Neuron (in vitro differentiated cells): ENCODE data around the gene GRAMD1B.
"Not testable (repeated sequence)": the region's sequence is repeated elsewhere in the genome, so short reads cannot be mapped to it uniquely, and the experiment has no call there.

Experiments used
- H2AFZ ChIP-seq: one replicate; pipeline ENCODE4 v1.6.1; 2013; ENCODE audit warnings: low read depth, mild to moderate bottlenecking, inconsistent platforms, low read length, moderate library complexity
- H3K27me3 ChIP-seq: one replicate; pipeline ENCODE4 v1.6.1; 2013; ENCODE audit warnings: low read length; ENCODE audit not compliant: insufficient read depth
- H3K36me3 ChIP-seq: one replicate; pipeline ENCODE4 v1.6.1; 2013; ENCODE audit warnings: low read length; ENCODE audit not compliant: insufficient read depth
- H3K4me1 ChIP-seq: one replicate; pipeline ENCODE4 v1.6.1; 2013; ENCODE audit warnings: low read length; ENCODE audit not compliant: insufficient read depth
- H3K4me3 ChIP-seq: 2 replicates; pipeline ENCODE4 v1.5.1; 2013; ENCODE audit warnings: mild to moderate bottlenecking, low read length, moderate library complexity
- H3K9me3 ChIP-seq: one replicate; pipeline ENCODE4 v1.6.1; 2013; ENCODE audit warnings: low read length

The GRAMD1B gene

GRCh38 chr11:123458501-123458900 is 28.4 kb downstream of the GRAMD1B start:
- H3K27me3 ChIP-seq, result no peaks in the 10 kb centered on the region
- H3K9me3 ChIP-seq, result no peaks in the 10 kb centered on the region
- no peaks in the 10 kb centered on the region for H3K4me1 ChIP-seq
- no peak overlapping the region for H3K4me3 ChIP-seq
- H2AFZ ChIP-seq, result no peak overlapping the region
- H3K36me3 ChIP-seq, result no peaks in the 10 kb centered on the region

DNA sequence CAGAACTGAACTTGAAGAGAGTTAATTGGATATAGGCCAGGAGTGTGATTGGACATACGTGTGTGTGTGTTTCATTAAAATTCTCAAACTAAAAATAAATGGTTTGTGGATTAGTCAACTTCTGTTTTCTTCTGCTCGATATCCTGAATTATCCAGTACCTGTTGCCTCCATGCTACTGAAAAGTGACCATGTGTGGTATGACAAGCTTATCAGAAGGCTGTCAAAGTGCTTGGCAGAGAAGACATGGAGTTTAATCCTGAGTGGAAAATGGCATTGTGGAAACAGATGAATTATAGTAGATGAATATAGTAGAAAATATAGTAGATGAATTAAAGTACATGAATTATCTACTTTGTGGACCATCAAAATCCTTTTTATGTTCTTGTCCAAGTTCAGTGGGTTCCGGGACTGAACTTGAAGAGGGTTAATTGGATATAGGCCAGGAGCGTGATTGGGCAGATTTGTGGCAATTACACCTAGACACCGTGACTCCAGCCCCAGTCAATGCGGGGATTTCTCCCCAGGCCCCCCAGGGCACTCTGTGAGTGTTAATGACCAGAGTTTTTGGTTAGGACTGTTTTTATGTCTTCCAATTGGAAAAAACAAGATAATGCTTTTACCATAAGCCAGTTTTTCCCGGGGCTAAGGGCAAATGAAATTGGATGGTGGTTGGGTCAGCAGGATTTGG is 30.1 kb downstream of the GRAMD1B start:
- peaks cover 3% of the 10 kb centered on the region for H3K27me3 ChIP-seq
- no peak overlapping the region for H3K4me3 ChIP-seq
- no peak overlapping the region for H2AFZ ChIP-seq
- H3K36me3 ChIP-seq, result no peaks in the 10 kb centered on the region
- H3K4me1 ChIP-seq, result no peaks in the 10 kb centered on the region
- H3K9me3 ChIP-seq, result no peaks in the 10 kb centered on the region

DNA sequence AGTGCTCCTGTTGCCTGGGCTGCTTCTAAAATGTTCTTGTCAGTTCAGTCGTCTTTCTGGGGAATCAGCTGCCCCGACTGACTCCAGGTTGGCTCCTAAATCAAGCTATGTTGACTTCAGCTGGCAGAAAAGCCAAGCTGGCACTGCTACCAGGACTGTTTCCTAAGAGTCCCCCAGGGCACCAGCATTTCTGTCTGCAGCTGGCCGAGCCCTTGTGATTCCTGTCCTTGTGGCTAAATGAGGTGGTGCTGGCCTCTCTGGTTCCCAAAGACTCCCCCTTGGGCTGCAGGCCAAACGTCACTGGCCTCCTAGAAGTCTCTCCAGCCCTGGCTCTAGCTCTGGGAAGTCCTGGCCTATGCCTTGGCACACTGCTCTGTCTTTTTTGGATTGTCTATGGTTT is 31.1 kb downstream of the GRAMD1B start:
- no peaks in the 10 kb centered on the region for H3K36me3 ChIP-seq

DNA sequence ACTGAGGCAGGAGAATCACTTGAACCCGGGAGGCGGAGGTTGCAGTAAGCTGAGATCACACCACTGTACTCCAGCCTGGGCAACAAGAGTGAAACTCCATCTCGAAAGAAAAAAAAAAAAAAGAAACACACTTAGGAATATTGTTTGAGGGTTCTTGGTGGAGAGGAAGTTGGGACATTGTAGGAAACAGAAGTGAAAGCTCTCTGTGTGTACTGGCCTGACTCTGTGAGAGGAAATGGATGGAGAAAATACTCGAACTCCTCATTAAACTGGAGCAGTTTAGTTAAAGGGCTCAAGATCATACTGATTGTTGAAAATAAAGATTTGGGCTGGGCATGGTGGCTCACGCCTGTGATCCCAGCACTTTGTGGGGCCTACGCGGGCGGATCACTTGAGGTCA is 35.6 kb downstream of the GRAMD1B start:
- H3K4me1 ChIP-seq, H3K27me3 ChIP-seq, H2AFZ ChIP-seq, H3K4me3 ChIP-seq, H3K9me3 ChIP-seq, H3K36me3 ChIP-seq: not testable (repeated sequence)

More for the DNA sequence above, 31.1 kb downstream of the GRAMD1B start:
- H3K27me3 ChIP-seq, result peaks cover 3% of the 10 kb centered on the region
- no peak overlapping the region for H2AFZ ChIP-seq
- no peaks in the 10 kb centered on the region for H3K4me1 ChIP-seq
- H3K9me3 ChIP-seq, result no peaks in the 10 kb centered on the region
- no peak overlapping the region for H3K4me3 ChIP-seq

DNA sequence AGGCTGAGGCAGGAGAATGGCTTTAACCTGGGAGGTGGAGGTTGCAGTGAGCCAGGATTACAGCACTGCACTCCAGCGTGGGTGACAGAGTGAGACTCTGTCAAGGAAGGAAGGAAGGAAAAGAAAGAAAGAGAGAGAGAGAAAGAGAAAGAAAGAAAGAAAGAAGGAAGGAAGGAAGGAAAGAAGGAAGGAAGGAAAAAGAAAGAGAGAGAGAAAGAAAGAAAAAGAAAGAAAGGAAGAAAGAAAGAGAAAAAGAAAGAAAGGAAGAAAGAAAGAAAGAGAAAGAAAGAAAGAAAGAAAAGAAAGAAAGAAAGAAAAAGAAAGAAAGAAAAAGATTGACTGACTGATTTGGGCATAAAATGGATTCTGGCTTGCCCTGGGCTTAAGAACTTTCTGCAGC is 36.1 kb downstream of the GRAMD1B start:
- not testable (repeated sequence) for H3K4me1 ChIP-seq, H3K4me3 ChIP-seq, H3K36me3 ChIP-seq, H3K9me3 ChIP-seq, H3K27me3 ChIP-seq, H2AFZ ChIP-seq

- Histone ChIP-seq H2AFZ (no peak overlapping the region), H3K4me3 (no peak overlapping the region), H3K9me3 (no peaks in the 10 kb centered on the region), H3K4me1 (no peaks in the 10 kb centered on the region), H3K27me3 (peaks cover 5% of the 10 kb centered on the region), H3K36me3 (no peaks in the 10 kb centered on the region)
Measured at GRCh38 chr11:123469089-123469488, 39.0 kb downstream of the GRAMD1B start.

- Histone ChIP-seq H3K4me3 (no peak overlapping the region), H2AFZ (no peak overlapping the region), H3K4me1 (no peaks in the 10 kb centered on the region), H3K36me3 (no peaks in the 10 kb centered on the region), H3K27me3 (peaks cover 5% of the 10 kb centered on the region), H3K9me3 (no peaks in the 10 kb centered on the region)
Measured at GRCh38 chr11:123469586-123469985, 39.5 kb downstream of the GRAMD1B start.

GRCh38 chr11:123470842-123471241 is 40.8 kb downstream of the GRAMD1B start:
- Histone ChIP-seq H3K9me3 (no peaks in the 10 kb centered on the region), H3K36me3 (no peaks in the 10 kb centered on the region), H3K4me3 (no peak overlapping the region), H3K4me1 (no peaks in the 10 kb centered on the region), H3K27me3 (peaks cover 4% of the 10 kb centered on the region), H2AFZ (no peak overlapping the region)

GRCh38 chr11:123472236-123472935 is 42.3 kb downstream of the GRAMD1B start:
- Histone ChIP-seq H3K4me1 (no peaks in the 10 kb centered on the region), H3K4me3 (no peak overlapping the region), H3K36me3 (no peaks in the 10 kb centered on the region), H3K27me3 (peaks cover 4% of the 10 kb centered on the region), H2AFZ (no peak overlapping the region), H3K9me3 (no peaks in the 10 kb centered on the region)

- no peaks in the 10 kb centered on the region for H3K4me1 ChIP-seq
- H3K36me3 ChIP-seq, result no peaks in the 10 kb centered on the region
- no peaks in the 10 kb centered on the region for H3K9me3 ChIP-seq
- H3K4me3 ChIP-seq, result no peak overlapping the region
- H3K27me3 ChIP-seq, result peaks cover 4% of the 10 kb centered on the region
- no peak overlapping the region for H2AFZ ChIP-seq
Measured at GRCh38 chr11:123473941-123474677, 44.0 kb downstream of the GRAMD1B start.

DNA sequence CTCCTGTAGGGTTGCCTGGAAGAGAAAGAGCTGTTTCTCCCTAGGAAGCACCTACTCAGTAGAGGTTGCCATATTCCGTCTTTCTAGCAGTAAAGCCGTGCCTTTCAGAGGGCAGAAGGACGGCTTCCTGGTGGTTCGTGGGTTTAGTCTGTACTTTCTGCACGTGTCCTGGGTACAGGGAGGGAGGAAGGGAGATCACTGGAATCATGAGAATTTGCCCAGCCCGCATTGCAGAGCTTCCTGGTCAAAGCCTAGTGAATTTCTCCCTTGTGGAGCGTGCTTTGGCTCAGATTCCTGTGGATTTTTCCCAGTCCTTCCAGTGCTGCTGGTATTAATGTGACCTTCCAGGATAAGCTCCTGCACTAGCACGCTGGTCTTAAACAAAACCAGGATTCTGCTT is 44.9 kb downstream of the GRAMD1B start:
- Histone ChIP-seq H3K27me3 (peaks cover 4% of the 10 kb centered on the region), H3K36me3 (no peaks in the 10 kb centered on the region), H3K4me3 (no peak overlapping the region), H3K9me3 (no peaks in the 10 kb centered on the region), H2AFZ (no peak overlapping the region), H3K4me1 (no peaks in the 10 kb centered on the region)

DNA sequence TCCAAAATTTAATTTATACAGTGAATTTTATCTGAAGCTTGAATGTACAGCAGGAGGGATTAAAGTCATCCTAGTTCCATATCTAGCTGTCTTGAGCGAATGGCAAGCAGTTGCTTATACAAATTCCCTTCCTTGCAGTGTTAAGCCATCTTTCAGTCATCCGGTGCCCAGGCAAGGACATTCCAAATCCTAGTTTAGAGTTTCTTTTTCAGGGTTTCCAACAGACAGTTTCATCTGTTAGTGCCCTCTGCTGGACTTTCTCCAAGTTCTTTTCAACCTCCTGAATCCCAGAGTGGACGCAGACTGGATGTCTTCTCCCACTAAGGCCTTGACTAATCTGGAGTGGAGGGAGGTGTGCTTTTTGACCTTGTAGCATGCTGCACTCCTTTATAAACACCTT is 45.4 kb downstream of the GRAMD1B start:
- no peaks in the 10 kb centered on the region for H3K4me1 ChIP-seq
- no peaks in the 10 kb centered on the region for H3K9me3 ChIP-seq
- H3K36me3 ChIP-seq, result no peaks in the 10 kb centered on the region
- H3K4me3 ChIP-seq, result no peak overlapping the region
- peaks cover 4% of the 10 kb centered on the region for H3K27me3 ChIP-seq
- H2AFZ ChIP-seq, result no peak overlapping the region

DNA sequence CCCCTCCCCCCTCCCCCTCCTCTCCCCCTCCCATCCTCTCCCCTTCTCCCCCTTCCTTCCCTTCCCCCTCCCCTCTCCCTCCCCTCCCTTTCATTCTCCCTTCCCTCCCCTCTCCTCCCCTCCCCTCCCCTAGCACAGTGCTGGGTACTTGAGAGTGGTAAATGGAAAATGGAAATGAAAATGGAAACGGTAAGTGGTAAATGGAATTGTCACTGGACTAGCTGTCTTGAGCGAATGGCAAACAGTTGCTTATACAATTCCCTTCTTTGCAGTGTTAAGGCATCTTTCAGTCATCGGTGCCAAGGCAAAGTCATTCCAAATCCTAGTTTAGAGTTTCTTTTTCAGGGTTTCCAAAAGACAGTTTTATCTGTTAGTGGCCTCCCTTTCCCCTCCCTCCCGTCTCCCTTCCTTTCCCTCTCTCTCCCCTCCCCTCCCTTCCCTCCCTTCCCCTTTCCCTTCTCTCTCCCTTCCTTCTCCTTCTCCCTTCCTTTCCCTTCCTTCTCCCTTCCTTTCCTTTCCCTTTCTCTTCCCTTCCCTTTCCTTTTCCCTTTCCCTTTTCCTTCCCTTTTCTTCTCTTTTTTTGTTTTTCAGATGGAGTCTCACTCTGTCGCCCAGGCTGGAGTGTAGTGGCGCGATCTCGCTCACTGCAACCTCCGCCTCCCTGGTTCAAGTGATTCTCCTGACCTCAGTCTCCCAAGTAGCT is 47.3 kb downstream of the GRAMD1B start:
- H3K4me3 ChIP-seq, result no peak overlapping the region
- H2AFZ ChIP-seq, result no peak overlapping the region

More for the DNA sequence above, 47.3 kb downstream of the GRAMD1B start:
- H3K36me3 ChIP-seq, result no peaks in the 10 kb centered on the region
- peaks cover 3% of the 10 kb centered on the region for H3K27me3 ChIP-seq
- no peaks in the 10 kb centered on the region for H3K9me3 ChIP-seq
- no peaks in the 10 kb centered on the region for H3K4me1 ChIP-seq
